ENCODE data around the gene PELI1. TPM values are rescaled to one million over a fixed set of nuclear protein-coding genes. Genes with fewer than 3 reads are reported as not detected.

The PELI1 gene
- total RNA-seq, 2 experiments from 2014 or later = 257 to 274 TPM

DNA sequence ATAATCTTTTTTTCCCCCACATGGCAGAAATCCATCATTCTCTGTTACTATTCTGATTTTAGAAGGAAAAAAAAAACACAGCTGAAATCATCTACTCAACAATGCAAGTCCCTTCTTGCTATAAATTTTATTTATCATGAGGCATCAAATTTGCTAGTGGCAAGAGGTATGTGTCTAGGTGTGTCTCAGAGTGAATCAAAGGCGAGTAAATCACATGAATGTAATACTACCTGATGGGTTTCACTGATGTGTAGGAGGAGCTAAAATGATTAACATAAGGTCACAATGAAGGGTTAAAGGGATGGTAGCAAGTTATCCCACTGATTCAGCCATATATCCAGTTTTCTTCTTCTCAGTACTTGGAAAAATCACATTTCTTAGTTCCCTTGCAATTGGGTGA is 24.5 kb upstream of the PELI1 start:
- CTCF ChIA-PET = interaction anchor here (1.0 kb wide), 1 partner anchor 10 kb away, joined by 3 read pairs; no protein-coding TSS in a partner anchor
- H3K9me3 ChIP-seq (ENCODE audit: control insufficient read depth in 1 of 2, insufficient read depth in 1 of 2, low read length in 2 of 2) = no peaks in the 10 kb centered on the region
- no peaks in the 10 kb centered on the region for H3K36me3 ChIP-seq (ENCODE audit: insufficient read depth, low read length)
- no peaks in the 10 kb centered on the region for H3K9me3 Mint-ChIP-seq
- H3K36me3 Mint-ChIP-seq (ENCODE audit: low read depth) = no peaks in the 10 kb centered on the region
- no peaks in the 10 kb centered on the region for H3K27me3 Mint-ChIP-seq
- intact Hi-C loops (cut with DNase I, micrococcal nuclease) = no loop called here
- POLR2A ChIA-PET = interaction anchor here (0.6 kb wide), 1 partner anchor 35 kb away, joined by 3 read pairs; no protein-coding TSS in a partner anchor
- no peaks in the 10 kb centered on the region for H3K4me1 Mint-ChIP-seq (ENCODE audit: low read depth)
- DNase-seq (no peak), ATAC-seq (ENCODE audit: poor library complexity) (no peak)
- H3K27me3 ChIP-seq (ENCODE audit: control insufficient read depth in 1 of 2, insufficient read depth in 2 of 2, low read length in 2 of 2) = no peaks in the 10 kb centered on the region
- H3K27ac ChIP-seq (ENCODE audit: low read depth in 1 of 2, low read length in 2 of 2) = no peak overlapping the region
- H3K4me1 ChIP-seq (ENCODE audit: insufficient read depth, low read length) = no peaks in the 10 kb centered on the region
- no peak overlapping the region for H3K27ac Mint-ChIP-seq
- no peak overlapping the region for H3K4me3 Mint-ChIP-seq
- TF ChIP-seq, protein P1, sequence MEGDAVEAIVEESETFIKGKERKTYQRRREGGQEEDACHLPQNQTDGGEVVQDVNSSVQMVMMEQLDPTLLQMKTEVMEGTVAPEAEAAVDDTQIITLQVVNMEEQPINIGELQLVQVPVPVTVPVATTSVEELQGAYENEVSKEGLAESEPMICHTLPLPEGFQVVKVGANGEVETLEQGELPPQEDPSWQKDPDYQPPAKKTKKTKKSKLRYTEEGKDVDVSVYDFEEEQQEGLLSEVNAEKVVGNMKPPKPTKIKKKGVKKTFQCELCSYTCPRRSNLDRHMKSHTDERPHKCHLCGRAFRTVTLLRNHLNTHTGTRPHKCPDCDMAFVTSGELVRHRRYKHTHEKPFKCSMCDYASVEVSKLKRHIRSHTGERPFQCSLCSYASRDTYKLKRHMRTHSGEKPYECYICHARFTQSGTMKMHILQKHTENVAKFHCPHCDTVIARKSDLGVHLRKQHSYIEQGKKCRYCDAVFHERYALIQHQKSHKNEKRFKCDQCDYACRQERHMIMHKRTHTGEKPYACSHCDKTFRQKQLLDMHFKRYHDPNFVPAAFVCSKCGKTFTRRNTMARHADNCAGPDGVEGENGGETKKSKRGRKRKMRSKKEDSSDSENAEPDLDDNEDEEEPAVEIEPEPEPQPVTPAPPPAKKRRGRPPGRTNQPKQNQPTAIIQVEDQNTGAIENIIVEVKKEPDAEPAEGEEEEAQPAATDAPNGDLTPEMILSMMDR (IDR thresholded peaks at IDR 0.05) = no peak
- no peak overlapping the region for H3K4me3 ChIP-seq (ENCODE audit: low read length)

DNA sequence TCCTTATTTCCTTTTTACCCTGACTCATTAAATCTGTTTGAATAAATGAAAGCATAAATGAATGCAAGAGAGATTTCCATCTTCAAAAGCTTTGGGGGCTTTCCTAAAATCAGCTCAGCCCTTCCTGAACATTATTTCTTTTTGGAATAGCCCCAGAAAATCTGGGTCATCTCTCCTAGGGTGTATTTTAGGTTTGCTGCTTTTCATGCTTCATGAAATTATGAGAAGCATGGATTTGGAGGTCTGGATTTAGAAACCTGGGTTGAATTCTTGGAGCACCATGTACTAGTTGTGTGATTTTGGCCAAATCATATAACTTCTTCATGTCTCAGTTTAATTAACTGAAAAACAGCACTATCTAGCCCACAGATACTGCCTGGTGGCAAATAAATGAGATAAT is 24.0 kb upstream of the PELI1 start:
- TF ChIP-seq, protein P1 (IDR thresholded peaks at IDR 0.05) = no peak
- no peaks in the 10 kb centered on the region for H3K9me3 Mint-ChIP-seq
- no peaks in the 10 kb centered on the region for H3K4me1 ChIP-seq (ENCODE audit: insufficient read depth, low read length)
- DNase-seq (no peak), ATAC-seq (ENCODE audit: poor library complexity) (no peak)
- H3K4me3 Mint-ChIP-seq = no peak overlapping the region
- no peaks in the 10 kb centered on the region for H3K27me3 ChIP-seq (ENCODE audit: control insufficient read depth in 1 of 2, insufficient read depth in 2 of 2, low read length in 2 of 2)
- intact Hi-C loops (cut with DNase I, micrococcal nuclease) = no loop called here
- H3K36me3 ChIP-seq (ENCODE audit: insufficient read depth, low read length) = no peaks in the 10 kb centered on the region
- no peak overlapping the region for H3K27ac Mint-ChIP-seq
- no peaks in the 10 kb centered on the region for H3K36me3 Mint-ChIP-seq (ENCODE audit: low read depth)
- H3K27me3 Mint-ChIP-seq = no peaks in the 10 kb centered on the region
- POLR2A ChIA-PET = no interaction called here
- CTCF ChIA-PET = interaction anchor here (1.0 kb wide), 1 partner anchor 11 kb away, joined by 3 read pairs; no protein-coding TSS in a partner anchor
- no peaks in the 10 kb centered on the region for H3K4me1 Mint-ChIP-seq (ENCODE audit: low read depth)
- no peaks in the 10 kb centered on the region for H3K9me3 ChIP-seq (ENCODE audit: control insufficient read depth in 1 of 2, insufficient read depth in 1 of 2, low read length in 2 of 2)
- no peak overlapping the region for H3K27ac ChIP-seq (ENCODE audit: low read depth in 1 of 2, low read length in 2 of 2)
- H3K4me3 ChIP-seq (ENCODE audit: low read length) = no peak overlapping the region

DNA sequence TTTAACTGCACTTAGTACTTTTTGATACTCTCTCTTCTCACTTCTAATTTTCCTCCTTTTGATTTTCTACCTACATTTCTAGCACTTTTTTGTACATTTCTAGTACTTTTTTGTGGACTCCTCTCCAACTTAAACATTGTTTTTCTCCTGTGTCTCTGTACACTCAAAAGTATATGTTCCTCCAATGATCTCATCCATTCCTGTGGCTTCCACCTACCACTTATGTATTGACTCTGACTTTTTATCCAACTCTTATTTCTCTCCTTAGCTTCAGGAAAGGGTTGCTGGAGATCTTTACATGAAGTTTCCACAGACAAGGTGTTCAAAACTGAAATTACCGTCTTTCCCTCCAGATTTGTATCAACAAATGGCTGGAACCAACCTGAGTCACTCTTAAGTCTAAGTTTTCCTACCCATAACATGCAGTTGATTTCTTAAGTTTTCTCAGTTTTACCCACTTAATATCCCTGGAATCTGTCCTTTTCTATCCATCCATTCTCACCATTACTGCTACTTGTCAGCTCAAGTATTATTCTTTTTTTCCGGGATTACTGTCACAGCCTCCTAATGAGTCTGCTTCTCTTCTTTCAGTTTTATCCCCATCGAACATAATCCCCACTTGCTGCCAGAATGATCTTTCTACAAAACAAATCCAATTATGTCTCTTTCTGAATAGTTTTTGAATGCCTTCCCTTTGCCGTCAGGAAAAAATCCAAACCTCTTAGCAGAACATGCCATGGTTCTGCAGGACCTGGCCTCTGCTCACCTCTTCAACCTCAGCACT is 22.6 kb upstream of the PELI1 start:
- Mint-ChIP-seq H3K27ac (no peak overlapping the region), H3K36me3 (ENCODE audit: low read depth) (no peaks in the 10 kb centered on the region), H3K27me3 (no peaks in the 10 kb centered on the region), H3K4me1 (ENCODE audit: low read depth) (no peaks in the 10 kb centered on the region), H3K9me3 (no peaks in the 10 kb centered on the region), H3K4me3 (no peak overlapping the region)
- DNase-seq (no peak), ATAC-seq (ENCODE audit: poor library complexity) (no peak)
- Histone ChIP-seq H3K9me3 (ENCODE audit: control insufficient read depth in 1 of 2, insufficient read depth in 1 of 2, low read length in 2 of 2) (no peaks in the 10 kb centered on the region), H3K4me1 (ENCODE audit: insufficient read depth, low read length) (no peaks in the 10 kb centered on the region), H3K27me3 (ENCODE audit: control insufficient read depth in 1 of 2, insufficient read depth in 2 of 2, low read length in 2 of 2) (no peaks in the 10 kb centered on the region), H3K36me3 (ENCODE audit: insufficient read depth, low read length) (no peaks in the 10 kb centered on the region), H3K4me3 (ENCODE audit: low read length) (no peak overlapping the region), H3K27ac (ENCODE audit: low read depth in 1 of 2, low read length in 2 of 2) (no peak overlapping the region)
- TF ChIP-seq, protein P1 (IDR thresholded peaks at IDR 0.05) = no peak
- POLR2A ChIA-PET = no interaction called here
- CTCF ChIA-PET = no interaction called here
- intact Hi-C loops (cut with DNase I, micrococcal nuclease) = no loop called here
